HFFc6 (cell line): Measurements from ENCODE around the gene UBE3A. TPM values are rescaled to one million over a fixed set of nuclear protein-coding genes. Genes with fewer than 3 reads are reported as not detected.
"Not testable (repeated sequence)": the region's sequence is repeated elsewhere in the genome, so short reads cannot be mapped to it uniquely, and the experiment has no call there.

Experiments
- DNase-seq: peaks from one replicate; pipeline ENCODE4 v3.0.0-alpha.2; 2018
- H3K27ac Mint-ChIP-seq: 2 replicates; pipeline ENCODE4 v1.8.0; 2020; ENCODE audit warnings: mild to moderate bottlenecking, mixed read lengths
- H3K27me3 Mint-ChIP-seq: 2 replicates; pipeline ENCODE4 v1.8.0; 2021; ENCODE audit warnings: mild to moderate bottlenecking, moderate library complexity, mixed read lengths; ENCODE audit not compliant: insufficient read depth
- H3K36me3 Mint-ChIP-seq: 2 replicates; pipeline ENCODE4 v1.8.0; 2021; ENCODE audit warnings: low read depth, mixed read lengths
- H3K4me1 Mint-ChIP-seq: 2 replicates; pipeline ENCODE4 v1.8.0; 2020; ENCODE audit warnings: low read depth, mixed read lengths
- H3K4me3 Mint-ChIP-seq: 2 replicates; pipeline ENCODE4 v1.8.0; 2020; ENCODE audit warnings: mild to moderate bottlenecking, moderate library complexity, mixed read lengths
- H3K9me3 Mint-ChIP-seq: 2 replicates; pipeline ENCODE4 v1.8.0; 2020; ENCODE audit warnings: mild to moderate bottlenecking, mixed read lengths
- CTCF ChIP-seq: fragments of 200-600 bp; sonication (generic); IDR thresholded peaks from 2 replicates; pipeline ENCODE4 v1.5.0; 2021; ENCODE audit warnings: antibody characterized with exemption, mild to moderate bottlenecking
- total RNA-seq, 6 experiments: library from RNA; stranded (reverse); fragmentation: NEBNext Ultra II Directional; extraction: Animal tissue kit (Norgen Biotek cat#: 25700); gene quantifications; 2 replicates in 1 of 6; 3 replicates in 5 of 6; pipeline ENCODE4 v1.2.3, GENCODE V29; 2021

UBE3A gene
- total RNA-seq, 6 experiments from 2014 or later = 74.9 to 82.6 (median 81.1) TPM

GRCh38 chr15:25465835-25466234 lies 27.0 kb upstream of the UBE3A start:
- no peaks in the 10 kb centered on the region for H3K4me1 Mint-ChIP-seq
- H3K9me3 Mint-ChIP-seq = no peaks in the 10 kb centered on the region; the same call in 1 of the 2 replicates
- H3K27me3 Mint-ChIP-seq = peaks cover 10% of the 10 kb centered on the region; the same call in 1 of the 2 replicates
- H3K36me3 Mint-ChIP-seq = no peaks in the 10 kb centered on the region
- H3K27ac Mint-ChIP-seq = no peak overlapping the region
- TF ChIP-seq CTCF = no peak
- no peak overlapping the region for H3K4me3 Mint-ChIP-seq
- DNase-seq = no peak

DNA sequence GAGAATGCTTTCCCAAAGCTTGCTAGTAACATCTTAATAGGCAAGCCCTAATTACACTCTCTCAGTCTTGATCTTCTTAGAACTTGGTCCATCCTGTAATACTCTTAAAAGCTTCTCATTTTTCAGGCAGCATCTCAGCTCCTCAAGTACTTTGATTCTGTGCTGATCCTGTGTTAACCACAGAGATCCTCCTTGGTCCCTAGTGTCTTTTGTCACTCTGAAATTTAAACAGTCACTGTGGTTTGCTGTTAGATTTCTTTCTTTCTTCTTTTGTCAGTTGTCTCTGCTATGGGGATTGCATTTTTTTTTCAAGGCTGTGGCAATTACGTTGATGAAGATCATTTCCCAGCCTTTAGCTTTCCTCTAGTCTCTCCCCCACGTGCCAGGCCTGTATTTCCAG lies 26.0 kb upstream of the UBE3A start:
- no peak for TF ChIP-seq CTCF
- no peaks in the 10 kb centered on the region; the same call in 1 of the 2 replicates for H3K9me3 Mint-ChIP-seq
- no peak overlapping the region for H3K4me3 Mint-ChIP-seq
- no peak overlapping the region for H3K27ac Mint-ChIP-seq
- H3K36me3 Mint-ChIP-seq = no peaks in the 10 kb centered on the region
- H3K4me1 Mint-ChIP-seq = no peaks in the 10 kb centered on the region
- H3K27me3 Mint-ChIP-seq = peaks cover 10% of the 10 kb centered on the region; the same call in 1 of the 2 replicates
- DNase-seq = no peak

- Mint-ChIP-seq H3K4me3 (no peak overlapping the region), H3K27ac (no peak overlapping the region), H3K36me3 (no peaks in the 10 kb centered on the region), H3K4me1 (no peaks in the 10 kb centered on the region), H3K9me3 (no peaks in the 10 kb centered on the region; the same call in 1 of the 2 replicates), H3K27me3 (peaks cover 10% of the 10 kb centered on the region; the same call in 1 of the 2 replicates)
- DNase-seq = no peak
- no peak for TF ChIP-seq CTCF
Measured at GRCh38 chr15:25464383-25464782, 25.6 kb upstream of the UBE3A start.

DNA sequence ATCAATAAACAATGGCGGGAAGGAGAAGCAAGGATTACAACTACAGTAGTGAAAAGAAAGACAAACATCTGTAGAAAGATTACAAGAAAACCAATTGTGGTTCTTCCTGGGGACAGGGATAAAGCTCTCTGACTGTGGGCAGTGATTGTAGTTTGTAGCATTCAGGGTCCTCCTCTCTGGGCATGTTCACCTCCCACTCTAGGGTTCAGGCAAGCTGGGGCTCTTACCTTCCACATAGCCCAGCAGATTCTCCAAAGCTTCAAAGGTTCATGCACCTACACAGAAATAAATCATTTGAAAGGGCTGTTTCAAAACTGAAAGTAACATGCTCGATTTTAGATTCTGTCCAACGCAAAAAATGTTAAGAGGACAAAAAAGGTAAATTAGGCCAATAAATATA lies 17.4 kb upstream of the UBE3A start:
- no peak for DNase-seq
- TF ChIP-seq CTCF = no peak
- Mint-ChIP-seq H3K4me1 (peaks cover 12% of the 10 kb centered on the region), H3K27me3 (no peaks in the 10 kb centered on the region), H3K27ac (no peak overlapping the region), H3K9me3 (peaks cover 4% of the 10 kb centered on the region), H3K4me3 (peak overlapping the region; percentile 72), H3K36me3 (no peaks in the 10 kb centered on the region; the same call in 1 of the 2 replicates)

DNA sequence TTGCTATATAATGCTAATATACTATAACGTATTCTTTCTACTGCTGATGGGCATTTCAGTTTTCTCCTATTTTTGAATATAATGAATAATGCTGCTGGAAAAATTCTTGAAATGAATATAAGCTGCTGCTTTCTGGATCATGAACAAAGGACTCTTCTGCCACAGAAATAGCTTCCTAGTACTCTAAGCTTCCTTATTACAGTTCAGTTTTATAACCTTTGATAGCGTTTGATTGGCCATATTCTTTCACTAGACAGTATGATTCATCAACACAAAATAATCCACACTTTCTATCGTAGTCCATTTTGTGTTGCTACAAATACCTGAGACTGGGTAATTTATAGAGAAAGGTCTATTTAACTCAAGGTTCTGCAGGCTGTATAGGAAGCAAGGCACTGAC lies 16.4 kb upstream of the UBE3A start:
- Mint-ChIP-seq H3K27ac (no peak overlapping the region), H3K4me1 (peaks cover 12% of the 10 kb centered on the region), H3K9me3 (peaks cover 7% of the 10 kb centered on the region), H3K27me3 (no peaks in the 10 kb centered on the region), H3K4me3 (no peak overlapping the region), H3K36me3 (no peaks in the 10 kb centered on the region; the same call in 1 of the 2 replicates)
- no peak for TF ChIP-seq CTCF
- DNase-seq = no peak

GRCh38 chr15:25454771-25455170 lies 15.9 kb upstream of the UBE3A start:
- TF ChIP-seq CTCF = no peak
- Mint-ChIP-seq H3K9me3 (peaks cover 7% of the 10 kb centered on the region), H3K4me3 (no peak overlapping the region), H3K4me1 (peaks cover 12% of the 10 kb centered on the region), H3K27me3 (no peaks in the 10 kb centered on the region), H3K27ac (no peak overlapping the region), H3K36me3 (no peaks in the 10 kb centered on the region; the same call in 1 of the 2 replicates)
- DNase-seq = no peak

DNA sequence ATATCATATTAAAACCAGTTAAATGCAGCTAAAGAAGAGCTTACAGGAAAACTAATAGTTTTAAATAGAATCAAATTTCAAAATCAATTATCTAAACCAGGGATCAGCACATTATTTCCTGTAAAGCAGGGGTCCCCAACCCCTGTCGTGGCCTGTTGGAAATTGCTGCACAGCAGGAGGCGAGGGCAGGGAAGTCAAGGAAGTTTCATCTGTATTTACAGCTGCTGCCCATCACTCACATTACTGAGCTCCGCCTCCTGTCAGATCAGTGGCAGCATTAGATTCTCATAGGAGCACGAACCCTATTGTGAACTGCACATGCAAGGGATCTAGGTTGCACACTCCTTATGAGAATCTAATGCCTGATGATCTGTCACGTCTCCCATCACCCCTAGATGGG lies 14.4 kb upstream of the UBE3A start:
- H3K4me3 Mint-ChIP-seq, DNase-seq, H3K36me3 Mint-ChIP-seq, H3K27me3 Mint-ChIP-seq, H3K27ac Mint-ChIP-seq, H3K9me3 Mint-ChIP-seq: not testable (repeated sequence)
- peaks cover 12% of the 10 kb centered on the region for H3K4me1 Mint-ChIP-seq
